T-helper 2 cell treated with Interferon-gamma antibody and Interleukin-4, amounts not matched to agents 100 ng/mL and 5 ng/mL, for 36 hours (primary cell): ENCODE data around the gene CAMK2D. TPM values are rescaled to one million over a fixed set of nuclear protein-coding genes. Genes with fewer than 3 reads are reported as not detected.
"Not testable (repeated sequence)": the region's sequence is repeated elsewhere in the genome, so short reads cannot be mapped to it uniquely, and the experiment has no call there.

Experiments
- intact Hi-C: fragments of 100-400 bp; cut with micrococcal nuclease; formaldehyde crosslinking; loops from one replicate; pipeline ENCODE4 v1.15.1; 2023
- total RNA-seq: library from RNA; stranded (reverse); gene quantifications from 2 replicates; pipeline ENCODE4 v1.2.3, GENCODE V29; 2022

CAMK2D gene
- total RNA-seq, 1 donor from 2014 or later = 30.8 TPM

DNA sequence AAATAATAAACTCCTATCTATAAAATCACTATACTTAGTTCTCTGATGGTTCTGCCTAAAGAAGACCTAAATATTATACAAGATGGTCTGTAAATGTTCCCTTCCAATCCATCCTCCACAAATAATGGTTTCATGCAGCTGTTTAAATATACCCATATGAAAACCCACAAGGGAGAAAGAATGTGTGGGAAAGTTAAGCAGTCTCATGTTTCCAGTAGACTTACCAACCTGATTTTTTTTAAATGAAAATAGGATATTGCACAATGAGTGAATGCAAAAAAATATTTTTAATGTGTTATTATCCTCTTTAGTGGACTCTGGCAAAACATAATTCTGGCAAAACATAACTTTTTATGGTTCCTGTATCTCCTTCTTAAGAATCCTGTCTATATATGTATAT lies 23.3 kb downstream of the CAMK2D start:
- intact Hi-C loops = no loop called here

- intact Hi-C loops = no loop called here
Measured at GRCh38 chr4:113733685-113734084, 27.9 kb downstream of the CAMK2D start.

- intact Hi-C loops = no loop called here
Measured at GRCh38 chr4:113732967-113733527, 28.5 kb downstream of the CAMK2D start.

- intact Hi-C loops = no loop called here
Measured at GRCh38 chr4:113730467-113731216, 30.9 kb downstream of the CAMK2D start.

DNA sequence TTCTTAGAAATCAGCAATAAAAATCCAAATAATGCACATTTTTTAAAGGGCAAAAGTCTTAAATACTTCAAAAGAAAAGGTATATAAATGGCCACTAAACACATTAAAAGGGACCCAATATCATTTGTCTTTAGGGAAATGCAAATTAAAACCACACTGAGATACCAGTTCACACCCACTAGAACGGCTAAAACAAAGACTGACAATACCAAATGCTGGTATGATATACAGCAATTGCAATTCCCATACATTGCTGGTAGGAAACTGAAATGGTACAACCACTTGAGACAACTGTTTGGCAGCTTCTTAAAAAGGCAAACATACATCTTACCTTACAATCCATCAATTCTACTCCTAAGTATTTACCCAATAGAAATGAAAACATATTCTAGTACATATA lies 33.7 kb downstream of the CAMK2D start:
- intact Hi-C loops = loop anchor here (5.0 kb wide), 1 partner anchor 34 kb away; the partner anchor contains the start of gene CAMK2D

GRCh38 chr4:113725963-113726362 lies 35.6 kb downstream of the CAMK2D start:
- intact Hi-C loops = loop anchor here (5.0 kb wide), 1 partner anchor 36 kb away; the partner anchor contains the start of gene CAMK2D

DNA sequence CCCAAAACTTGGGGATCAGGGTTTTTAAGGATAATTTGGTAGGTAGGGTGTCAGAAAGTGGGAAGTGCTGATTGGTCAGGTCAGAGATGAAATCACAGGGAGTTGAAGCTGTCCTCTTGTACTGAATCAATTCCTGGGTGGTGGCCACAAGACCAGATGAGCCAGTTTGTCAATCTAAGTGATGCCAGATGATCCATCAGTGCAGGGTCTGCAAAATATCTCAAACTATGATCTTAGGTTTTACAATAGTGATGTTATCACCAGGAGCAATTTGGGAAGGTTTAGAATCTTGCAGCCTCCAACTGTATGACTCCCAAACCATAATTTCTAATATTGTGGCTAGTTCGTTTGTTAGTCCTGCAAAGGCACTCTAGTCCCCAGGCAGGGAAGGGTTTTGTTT lies 43.3 kb downstream of the CAMK2D start:
- intact Hi-C loops = no loop called here

- intact Hi-C loops = no loop called here
Measured at GRCh38 chr4:113711883-113712662, 49.5 kb downstream of the CAMK2D start.

- intact Hi-C loops = no loop called here
Measured at GRCh38 chr4:113708250-113708649, 53.3 kb downstream of the CAMK2D start.

DNA sequence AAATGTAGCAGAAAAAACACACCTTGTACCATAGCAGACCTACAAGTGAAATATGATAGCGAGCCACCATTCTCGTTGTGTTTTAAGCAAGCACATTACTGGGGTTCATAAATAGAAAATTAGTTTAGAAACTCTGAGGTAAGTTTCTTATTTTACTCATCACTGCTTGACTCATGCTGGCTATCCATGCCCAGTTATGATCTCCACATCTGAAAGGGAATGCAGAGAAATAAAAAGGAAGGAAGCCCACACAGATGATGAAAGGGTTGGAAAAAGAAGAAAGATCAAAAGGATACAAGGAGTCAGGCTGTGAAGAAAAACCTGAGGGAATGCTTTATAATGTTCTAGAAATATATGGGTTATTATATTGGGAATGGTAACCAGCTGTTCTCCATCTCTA lies 54.5 kb downstream of the CAMK2D start:
- intact Hi-C loops = no loop called here

- intact Hi-C loops = not testable (repeated sequence)
Measured at GRCh38 chr4:113705097-113705496, 56.4 kb downstream of the CAMK2D start.

DNA sequence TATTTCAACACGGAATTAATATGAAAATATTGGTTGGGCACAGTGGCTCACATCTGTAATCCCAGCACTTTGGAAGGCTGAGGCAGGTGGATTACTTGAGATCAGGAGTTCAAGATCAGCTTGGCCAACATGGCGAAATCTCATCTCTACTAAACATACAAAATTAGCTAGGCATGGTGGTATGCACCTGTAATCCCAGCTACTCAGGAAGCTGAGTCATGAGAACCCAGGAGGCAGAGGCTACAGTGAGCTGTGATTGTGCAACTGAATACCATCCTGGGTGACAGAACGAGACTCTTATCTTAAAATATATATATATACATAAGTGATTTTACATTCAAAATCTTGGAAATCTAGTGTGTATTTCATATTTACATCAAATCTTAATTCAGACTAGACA lies 58.9 kb downstream of the CAMK2D start:
- intact Hi-C loops = loop anchor here (5.0 kb wide), 1 partner anchor 40 kb away; no protein-coding TSS in a partner anchor

- intact Hi-C loops = loop anchor here (5.0 kb wide), 1 partner anchor 41 kb away; no protein-coding TSS in a partner anchor
Measured at GRCh38 chr4:113701169-113701568, 60.4 kb downstream of the CAMK2D start.

GRCh38 chr4:113700602-113701150 lies 60.9 kb downstream of the CAMK2D start:
- intact Hi-C loops = loop anchor here (5.0 kb wide), 1 partner anchor 42 kb away; no protein-coding TSS in a partner anchor

DNA sequence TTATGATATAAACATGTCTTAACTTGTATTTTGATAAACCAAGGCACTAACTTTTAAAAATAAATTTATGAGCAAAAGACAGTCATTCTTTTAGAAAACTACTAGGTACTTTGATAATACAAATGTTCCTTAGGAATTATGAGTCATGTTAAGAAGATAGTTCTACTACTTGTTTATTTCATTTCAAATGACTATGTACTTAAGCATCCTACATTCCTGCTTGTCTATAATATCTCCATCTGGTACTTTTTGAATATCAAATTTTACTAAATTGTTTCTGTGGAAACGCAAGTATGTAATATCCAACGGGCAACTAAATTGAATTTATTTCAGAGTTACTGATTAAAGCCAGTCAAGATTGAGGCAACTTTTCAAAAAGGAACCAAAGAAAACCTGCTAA lies 61.8 kb downstream of the CAMK2D start:
- intact Hi-C loops = loop anchor here (5.0 kb wide), 1 partner anchor 43 kb away; no protein-coding TSS in a partner anchor

- intact Hi-C loops = no loop called here
Measured at GRCh38 chr4:113697429-113697828, 64.1 kb downstream of the CAMK2D start.

DNA sequence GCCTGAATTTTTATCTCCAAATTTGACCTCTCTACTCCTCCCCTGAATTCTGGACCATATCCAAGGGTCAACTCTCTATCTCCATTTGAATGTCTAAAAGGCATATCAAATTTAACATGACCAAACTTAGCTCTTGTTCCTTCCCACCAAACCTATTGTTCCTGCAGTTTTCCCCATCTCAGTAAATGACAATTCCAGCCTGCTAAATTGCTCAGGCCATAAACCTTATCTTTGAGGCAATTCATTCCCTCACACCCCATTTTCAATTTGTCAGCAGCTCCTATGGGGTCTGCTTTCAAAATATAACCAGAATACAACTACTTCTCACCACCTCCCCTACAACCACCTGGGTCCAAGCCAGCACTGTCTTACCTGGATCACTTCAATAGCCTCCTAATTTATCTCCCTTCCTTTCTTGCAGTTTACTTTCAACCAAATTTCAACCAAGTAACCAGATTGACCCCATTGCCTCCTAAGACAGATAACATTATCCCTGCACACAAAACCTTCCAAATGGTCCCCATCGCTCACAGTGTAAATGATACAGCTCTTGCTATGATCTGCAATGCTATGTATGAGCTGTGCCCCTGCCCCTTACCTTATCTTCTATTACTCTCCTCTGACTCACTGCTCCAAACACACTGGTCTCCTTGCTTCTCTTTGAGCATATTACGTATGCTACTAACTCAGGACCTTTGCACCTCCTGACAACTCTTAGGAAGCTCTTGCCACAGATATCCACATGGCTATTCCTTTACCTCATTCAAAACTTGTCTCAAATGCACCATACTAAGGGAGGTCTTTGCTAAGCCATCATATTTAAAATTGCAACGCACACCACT lies 66.0 kb downstream of the CAMK2D start:
- intact Hi-C loops = no loop called here

GRCh38 chr4:113694008-113694407 lies 67.5 kb downstream of the CAMK2D start:
- intact Hi-C loops = no loop called here

GRCh38 chr4:113692809-113693411 lies 68.6 kb downstream of the CAMK2D start:
- intact Hi-C loops = loop anchor here (1.0 kb wide), 1 partner anchor 9 kb away; no protein-coding TSS in a partner anchor

DNA sequence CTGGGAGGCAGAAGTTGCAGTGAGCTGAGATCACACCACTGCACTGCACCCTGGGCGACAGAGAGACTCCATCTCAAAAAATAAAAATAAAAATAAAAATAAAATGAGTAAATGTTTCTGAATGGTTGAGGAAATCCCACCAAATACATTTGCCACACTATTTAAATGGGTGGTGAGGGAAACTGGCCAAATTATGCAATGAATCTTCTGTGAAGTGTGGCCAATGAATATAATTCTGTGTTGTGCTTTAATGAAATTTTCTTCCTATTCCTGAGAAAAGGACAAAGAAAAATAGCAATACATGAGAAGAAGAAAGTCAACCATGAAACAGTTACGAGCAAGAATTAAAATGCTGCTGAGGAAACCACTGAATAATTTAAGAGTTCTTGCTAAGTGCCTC lies 69.9 kb downstream of the CAMK2D start:
- intact Hi-C loops = no loop called here
